ENCODE results near the gene FAM53B.

- TF ChIP-seq, protein P1, sequence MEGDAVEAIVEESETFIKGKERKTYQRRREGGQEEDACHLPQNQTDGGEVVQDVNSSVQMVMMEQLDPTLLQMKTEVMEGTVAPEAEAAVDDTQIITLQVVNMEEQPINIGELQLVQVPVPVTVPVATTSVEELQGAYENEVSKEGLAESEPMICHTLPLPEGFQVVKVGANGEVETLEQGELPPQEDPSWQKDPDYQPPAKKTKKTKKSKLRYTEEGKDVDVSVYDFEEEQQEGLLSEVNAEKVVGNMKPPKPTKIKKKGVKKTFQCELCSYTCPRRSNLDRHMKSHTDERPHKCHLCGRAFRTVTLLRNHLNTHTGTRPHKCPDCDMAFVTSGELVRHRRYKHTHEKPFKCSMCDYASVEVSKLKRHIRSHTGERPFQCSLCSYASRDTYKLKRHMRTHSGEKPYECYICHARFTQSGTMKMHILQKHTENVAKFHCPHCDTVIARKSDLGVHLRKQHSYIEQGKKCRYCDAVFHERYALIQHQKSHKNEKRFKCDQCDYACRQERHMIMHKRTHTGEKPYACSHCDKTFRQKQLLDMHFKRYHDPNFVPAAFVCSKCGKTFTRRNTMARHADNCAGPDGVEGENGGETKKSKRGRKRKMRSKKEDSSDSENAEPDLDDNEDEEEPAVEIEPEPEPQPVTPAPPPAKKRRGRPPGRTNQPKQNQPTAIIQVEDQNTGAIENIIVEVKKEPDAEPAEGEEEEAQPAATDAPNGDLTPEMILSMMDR (IDR thresholded peaks at IDR 0.05; ENCODE audit: low read length): no peak
- TF ChIP-seq EZH2 (optimal IDR thresholded peaks at IDR 0.05; ENCODE audit: low read depth, low read length): no peak
These were observed 72.0 kb downstream of the FAM53B start for GRCh38 chr10:124672181-124672638.

Measured in MM.1S (cell line).